GM18858 (cell line): ENCODE data around the gene WBP2.

Source experiments
- ATAC-seq: cut with Tn5 transposase; IDR thresholded peaks from one replicate; pipeline ENCODE4 v1.9.1; 2021; ENCODE audit not compliant: unreplicated experiment

WBP2 gene

GRCh38 chr17:75831032-75831571, 24.0 kb downstream of the WBP2 start:
- ATAC-seq = no peak

GRCh38 chr17:75830164-75831031, 24.7 kb downstream of the WBP2 start:
- ATAC-seq = no peak

- no peak for ATAC-seq
Observed at GRCh38 chr17:75829747-75830146, 25.4 kb downstream of the WBP2 start.

GRCh38 chr17:75828741-75829140, 26.4 kb downstream of the WBP2 start:
- ATAC-seq = no peak

GRCh38 chr17:75828076-75828400, 27.1 kb downstream of the WBP2 start:
- ATAC-seq = no peak

GRCh38 chr17:75827308-75828075, 27.6 kb downstream of the WBP2 start:
- no peak for ATAC-seq

GRCh38 chr17:75826561-75827307, 28.4 kb downstream of the WBP2 start:
- no peak for ATAC-seq

GRCh38 chr17:75825748-75826370, 29.3 kb downstream of the WBP2 start:
- no peak for ATAC-seq

- no peak for ATAC-seq
Observed at GRCh38 chr17:75825149-75825552, 30.0 kb downstream of the WBP2 start.

GRCh38 chr17:75824666-75825065, 30.5 kb downstream of the WBP2 start:
- ATAC-seq = no peak

GRCh38 chr17:75824050-75824552, 31.0 kb downstream of the WBP2 start:
- ATAC-seq = no peak

- no peak for ATAC-seq
Observed at GRCh38 chr17:75823257-75824041, 31.7 kb downstream of the WBP2 start.

- no peak for ATAC-seq
Observed at GRCh38 chr17:75822800-75823166, 32.4 kb downstream of the WBP2 start.

- ATAC-seq = no peak
Observed at GRCh38 chr17:75822119-75822799, 32.9 kb downstream of the WBP2 start.

GRCh38 chr17:75821552-75821951, 33.6 kb downstream of the WBP2 start:
- no peak for ATAC-seq

GRCh38 chr17:75820094-75821080, 34.7 kb downstream of the WBP2 start:
- ATAC-seq = no peak

GRCh38 chr17:75819678-75820077, 35.5 kb downstream of the WBP2 start:
- ATAC-seq = no peak

GRCh38 chr17:75819116-75819515, 36.0 kb downstream of the WBP2 start:
- no peak for ATAC-seq
